Neuronal stem cell (in vitro differentiated cells): ENCODE data around the gene SV2A.
"Not testable (repeated sequence)": the region's sequence is repeated elsewhere in the genome, so short reads cannot be mapped to it uniquely, and the experiment has no call there.

ENCODE experiments used
- DNase-seq: peaks from one replicate; pipeline ENCODE4 v3.0.0-alpha.2; 2013; ENCODE audit warnings: low spot score
- H2AFZ ChIP-seq: one replicate; pipeline ENCODE4 v1.6.1; 2013; ENCODE audit warnings: mild to moderate bottlenecking, low read length, inconsistent platforms
- H2AK5ac ChIP-seq: 2 replicates; pipeline ENCODE4 v1.6.1; 2013; ENCODE audit warnings: low read depth, mild to moderate bottlenecking, inconsistent platforms, low read length, moderate library complexity, mixed read lengths
- H2BK120ac ChIP-seq: 2 replicates; pipeline ENCODE4 v1.6.1; 2013; ENCODE audit warnings: low read depth, mild to moderate bottlenecking, inconsistent platforms, low read length, moderate library complexity, mixed read lengths
- H2BK12ac ChIP-seq: one replicate; pipeline ENCODE4 v1.6.1; 2013; ENCODE audit warnings: low read length, inconsistent platforms
- H2BK15ac ChIP-seq: 2 replicates; pipeline ENCODE4 v1.6.1; 2013; ENCODE audit warnings: mild to moderate bottlenecking, low read length, inconsistent platforms, mixed read lengths
- H2BK5ac ChIP-seq: one replicate; pipeline ENCODE4 v1.6.1; 2013; ENCODE audit warnings: inconsistent platforms, mild to moderate bottlenecking, low read length, moderate library complexity
- H3K14ac ChIP-seq: one replicate; pipeline ENCODE4 v1.6.1; 2013; ENCODE audit warnings: low read length, inconsistent platforms
- H3K18ac ChIP-seq: 2 replicates; pipeline ENCODE4 v1.6.1; 2013; ENCODE audit warnings: low read length, inconsistent platforms
- H3K23ac ChIP-seq: 2 replicates; pipeline ENCODE4 v1.6.1; 2013; ENCODE audit warnings: low read depth, mild to moderate bottlenecking, mixed read lengths, low read length, inconsistent platforms; ENCODE audit not compliant: poor library complexity
- H3K27ac ChIP-seq: replicated peaks from 3 replicates; pipeline ENCODE4 v1.5.1; 2013; ENCODE audit warnings: low read length, inconsistent platforms
- H3K27me3 ChIP-seq, 3 experiments: 2 replicates each; pipeline ENCODE4 v1.6.1; 2013; ENCODE audit warnings: low read length in 3 of 3, mild to moderate bottlenecking in 2 of 3, inconsistent platforms in 1 of 3, low read depth in 1 of 3, mixed read lengths in 1 of 3, moderate library complexity in 1 of 3; ENCODE audit not compliant: control insufficient read depth in 3 of 3, insufficient read depth in 3 of 3
- H3K36me3 ChIP-seq, 2 donors: replicated peaks in 1 of 2; 2 replicates each; pipeline ENCODE4 v1.6.1; 2013; ENCODE audit warnings: low read length in 2 of 2; ENCODE audit not compliant: control insufficient read depth in 2 of 2, insufficient read depth in 2 of 2
- H3K4ac ChIP-seq: 2 replicates; pipeline ENCODE4 v1.6.1; 2013; ENCODE audit warnings: inconsistent platforms, mild to moderate bottlenecking, low read length, moderate library complexity
- H3K4me1 ChIP-seq, 2 donors: 1 replicate in 1 of 2; 2 replicates in 1 of 2; pipeline ENCODE4 v1.6.1; 2013; ENCODE audit warnings: low read length in 2 of 2, low read depth in 1 of 2; ENCODE audit not compliant: control insufficient read depth in 2 of 2, insufficient read depth in 1 of 2
- H3K4me2 ChIP-seq: one replicate; pipeline ENCODE4 v1.6.1; 2013; ENCODE audit warnings: mild to moderate bottlenecking, low read length, inconsistent platforms; ENCODE audit not compliant: insufficient read depth, poor library complexity, severe bottlenecking
- H3K4me3 ChIP-seq, 2 donors: 2 replicates each; pipeline ENCODE4 v1.5.1; 2013; ENCODE audit warnings: low read length in 2 of 2, mild to moderate bottlenecking in 2 of 2, inconsistent platforms in 1 of 2, moderate library complexity in 1 of 2
- H3K79me1 ChIP-seq: one replicate; pipeline ENCODE4 v1.6.1; 2013; ENCODE audit warnings: low read depth, mild to moderate bottlenecking, inconsistent platforms, low read length, moderate library complexity
- H3K9ac ChIP-seq: one replicate; pipeline ENCODE4 v1.6.1; 2013; ENCODE audit warnings: mild to moderate bottlenecking, low read depth, low read length, inconsistent platforms; ENCODE audit not compliant: poor library complexity
- H3K9me3 ChIP-seq, 2 donors: replicated peaks in 1 of 2; 2 replicates each; pipeline versions ENCODE3 to v1.6.1; 2013; ENCODE audit warnings: low read length in 2 of 2, mild to moderate bottlenecking in 2 of 2, inconsistent platforms in 1 of 2, low read depth in 1 of 2, mixed read lengths in 1 of 2, moderate library complexity in 1 of 2; ENCODE audit not compliant: control insufficient read depth in 2 of 2, insufficient read depth in 1 of 2
- H4K8ac ChIP-seq: one replicate; pipeline ENCODE4 v1.6.1; 2013; ENCODE audit warnings: low read depth, mild to moderate bottlenecking, inconsistent platforms, low read length, moderate library complexity
- H4K91ac ChIP-seq: one replicate; pipeline ENCODE4 v1.6.1; 2013; ENCODE audit warnings: low read length, low read depth, mild to moderate bottlenecking, inconsistent platforms; ENCODE audit not compliant: poor library complexity
- WGBS, 2 donors: extraction: QIAGEN DNeasy Blood & Tissue Kit; methylation state at CpG; one replicate each; pipeline ENCODE4 v1.1.7; 2013; ENCODE audit warnings: missing lambda C conversion rate in 2 of 2, mixed read lengths in 1 of 2; ENCODE audit not compliant: insufficient read length in 2 of 2, insufficient replicate concordance in 1 of 2; ENCODE audit errors: extremely low coverage in 2 of 2; 5-methylcytosine and 5-hydroxymethylcytosine counted together

Gene SV2A

DNA sequence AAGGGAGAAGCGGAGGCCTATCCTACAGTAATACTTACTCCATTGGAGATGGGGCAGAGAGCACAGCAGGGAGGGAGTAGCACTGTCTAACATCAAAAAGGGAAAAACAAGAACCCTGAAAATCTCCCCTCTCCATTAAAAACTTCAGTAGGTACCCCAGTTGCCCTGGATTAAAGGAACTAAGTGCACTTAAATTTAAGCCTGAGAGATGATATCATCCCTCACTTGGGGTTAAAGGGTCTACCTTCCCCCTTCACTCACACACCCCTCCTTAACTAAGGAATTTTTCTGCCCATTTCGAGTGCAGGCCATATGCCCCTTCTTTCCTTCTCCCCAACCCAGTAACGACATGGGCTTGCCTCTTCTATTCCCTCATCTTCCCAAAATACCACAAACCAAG is 22.8 kb upstream of the SV2A start:
- Histone ChIP-seq H3K9me3 (no peaks in the 10 kb centered on the region), H3K14ac (no peak overlapping the region), H3K4me1 (peaks cover 14 to 24% of the 10 kb centered on the region in 2 donors), H3K4me2 (no peak overlapping the region), H3K27me3 (no peaks in the 10 kb centered on the region), H2BK120ac (no peak overlapping the region), H2BK12ac (no peak overlapping the region), H3K4ac (no peak overlapping the region), H4K8ac (no peak overlapping the region), H2AFZ (no peak overlapping the region), H3K79me1 (no peaks in the 10 kb centered on the region), H3K23ac (no peak overlapping the region), H2BK5ac (no peak overlapping the region), H2AK5ac (no peak overlapping the region), H3K18ac (no peak overlapping the region), H3K4me3 (no peak overlapping the region), H4K91ac (no peak overlapping the region), H3K27ac (no peak overlapping the region), H2BK15ac (no peak overlapping the region), H3K36me3 (peaks cover 18 to 24% of the 10 kb centered on the region in 2 donors), H3K9ac (no peak overlapping the region)
- no CpG with 5 or more reads among the region's 3 CpGs for WGBS, 2 donors
- no peak for DNase-seq

DNA sequence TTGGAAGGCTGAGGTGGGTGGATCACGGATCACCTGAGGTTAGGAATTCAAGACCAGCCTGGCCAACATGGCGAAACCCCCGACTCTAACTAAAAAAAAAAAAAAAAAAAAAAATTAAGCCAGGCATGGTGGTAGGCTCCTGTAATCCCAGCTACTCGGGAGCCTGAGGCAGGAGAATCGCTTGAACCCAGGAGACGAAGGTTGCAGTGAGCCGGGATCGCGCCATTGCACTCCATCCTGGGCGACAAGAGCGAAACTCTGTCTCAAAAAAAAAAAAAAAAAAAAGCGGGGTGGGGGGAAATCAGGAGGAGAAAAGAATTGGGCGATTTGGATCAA is 21.0 kb upstream of the SV2A start:
- H3K4me1 ChIP-seq, result peaks cover 14 to 24% of the 10 kb centered on the region in 2 donors
- not testable (repeated sequence) for H4K8ac ChIP-seq, H3K36me3 ChIP-seq, H2BK15ac ChIP-seq, DNase-seq, H3K9ac ChIP-seq, H3K23ac ChIP-seq, H3K79me1 ChIP-seq, H3K27me3 ChIP-seq, H2BK5ac ChIP-seq, H3K27ac ChIP-seq, H2BK12ac ChIP-seq, H3K9me3 ChIP-seq, H4K91ac ChIP-seq, H2AK5ac ChIP-seq, H2BK120ac ChIP-seq, H3K18ac ChIP-seq, H3K4ac ChIP-seq, H3K14ac ChIP-seq, H3K4me2 ChIP-seq, H3K4me3 ChIP-seq
- H2AFZ ChIP-seq, result peak overlapping the region; percentile 33
- no CpG with 5 or more reads among the region's 13 CpGs for WGBS, 2 donors

GRCh38 chr1:149937759-149938158 is 20.1 kb upstream of the SV2A start:
- Histone ChIP-seq H2AFZ (no peak overlapping the region), H3K27me3 (no peaks in the 10 kb centered on the region), H3K4me3 (no peak overlapping the region), H3K36me3 (no peaks in the 10 kb centered on the region), H3K18ac (no peak overlapping the region), H3K9ac (no peak overlapping the region), H3K9me3 (no peaks in the 10 kb centered on the region), H2BK5ac (no peak overlapping the region), H4K91ac (no peak overlapping the region), H2BK120ac (no peak overlapping the region), H2BK15ac (no peak overlapping the region), H3K4me1 (peaks cover 14 to 24% of the 10 kb centered on the region in 2 donors), H4K8ac (no peak overlapping the region), H2BK12ac (no peak overlapping the region), H3K4me2 (no peak overlapping the region), H3K14ac (no peak overlapping the region), H3K23ac (no peak overlapping the region), H3K79me1 (no peaks in the 10 kb centered on the region), H3K27ac (no peak overlapping the region), H3K4ac (no peak overlapping the region), H2AK5ac (no peak overlapping the region)
- DNase-seq, result no peak

- Histone ChIP-seq H3K4me1 (peaks cover 14 to 24% of the 10 kb centered on the region in 2 donors), H3K4me2 (peak overlapping the region; percentile 31), H3K4me3 (peak overlapping the region in 1 of 2 donors; percentile 29), H3K9ac (no peak overlapping the region), H3K36me3 (no peaks in the 10 kb centered on the region), H3K27ac (no peak overlapping the region), H2BK5ac (no peak overlapping the region), H2BK120ac (no peak overlapping the region), H3K79me1 (no peaks in the 10 kb centered on the region), H3K18ac (no peak overlapping the region), H4K8ac (no peak overlapping the region), H3K9me3 (no peaks in the 10 kb centered on the region), H2AFZ (peak overlapping the region; percentile 78), H3K14ac (no peak overlapping the region), H3K27me3 (no peaks in the 10 kb centered on the region), H4K91ac (no peak overlapping the region), H2BK12ac (no peak overlapping the region), H3K4ac (no peak overlapping the region), H2AK5ac (no peak overlapping the region), H3K23ac (no peak overlapping the region), H2BK15ac (no peak overlapping the region)
- DNase-seq, result no peak
- WGBS, 2 donors, result no CpG with 5 or more reads among the region's 8 CpGs
These were observed 19.5 kb upstream of the SV2A start for GRCh38 chr1:149936992-149937705.
